AG09309 (cell line): ENCODE results near the gene FAM50A.
A peak's percentile ranks its signal among the peaks of the same experiment; 100 is the strongest.

ENCODE experiments used
- DNase-seq: peaks from one replicate; pipeline ENCODE4 v3.0.0-alpha.2; 2010; ENCODE audit warnings: low read depth
- H3K4me3 ChIP-seq: 2 replicates; pipeline ENCODE4 v1.5.1; 2011; ENCODE audit warnings: mild to moderate bottlenecking, low read depth, low read length, moderate library complexity; ENCODE audit not compliant: control insufficient read depth
- TF ChIP-seq, protein P1 (sequence below): IDR thresholded peaks from 2 replicates; pipeline ENCODE4 v1.5.1; 2011; ENCODE audit warnings: mild to moderate bottlenecking, low read depth, low read length, inconsistent platforms; ENCODE audit not compliant: insufficient read depth, control insufficient read depth; ENCODE audit errors: missing control alignments

FAM50A gene

DNA sequence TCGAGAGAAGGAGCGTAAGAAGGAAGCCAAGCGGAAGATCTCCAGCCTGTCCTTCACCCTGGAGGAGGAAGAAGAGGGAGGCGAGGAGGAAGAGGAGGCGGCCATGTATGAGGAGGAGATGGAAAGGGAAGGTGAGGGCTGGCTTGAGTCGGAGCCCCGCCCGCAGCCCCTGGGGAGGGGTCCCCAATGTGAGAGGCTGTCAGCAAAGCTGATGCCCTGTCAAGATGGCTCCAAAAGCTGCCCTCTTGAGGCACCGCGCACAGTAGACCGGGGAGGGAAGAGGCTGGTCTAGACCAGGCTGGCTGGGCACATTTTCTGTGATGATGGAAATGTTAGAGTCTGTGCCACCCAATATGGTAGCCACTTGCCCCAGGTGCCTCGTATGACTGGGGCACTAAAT lies 2.5 kb downstream of the FAM50A start:
- TF ChIP-seq, protein P1, sequence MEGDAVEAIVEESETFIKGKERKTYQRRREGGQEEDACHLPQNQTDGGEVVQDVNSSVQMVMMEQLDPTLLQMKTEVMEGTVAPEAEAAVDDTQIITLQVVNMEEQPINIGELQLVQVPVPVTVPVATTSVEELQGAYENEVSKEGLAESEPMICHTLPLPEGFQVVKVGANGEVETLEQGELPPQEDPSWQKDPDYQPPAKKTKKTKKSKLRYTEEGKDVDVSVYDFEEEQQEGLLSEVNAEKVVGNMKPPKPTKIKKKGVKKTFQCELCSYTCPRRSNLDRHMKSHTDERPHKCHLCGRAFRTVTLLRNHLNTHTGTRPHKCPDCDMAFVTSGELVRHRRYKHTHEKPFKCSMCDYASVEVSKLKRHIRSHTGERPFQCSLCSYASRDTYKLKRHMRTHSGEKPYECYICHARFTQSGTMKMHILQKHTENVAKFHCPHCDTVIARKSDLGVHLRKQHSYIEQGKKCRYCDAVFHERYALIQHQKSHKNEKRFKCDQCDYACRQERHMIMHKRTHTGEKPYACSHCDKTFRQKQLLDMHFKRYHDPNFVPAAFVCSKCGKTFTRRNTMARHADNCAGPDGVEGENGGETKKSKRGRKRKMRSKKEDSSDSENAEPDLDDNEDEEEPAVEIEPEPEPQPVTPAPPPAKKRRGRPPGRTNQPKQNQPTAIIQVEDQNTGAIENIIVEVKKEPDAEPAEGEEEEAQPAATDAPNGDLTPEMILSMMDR: no peak
- no peak for DNase-seq
- H3K4me3 ChIP-seq: no peak overlapping the region

DNA sequence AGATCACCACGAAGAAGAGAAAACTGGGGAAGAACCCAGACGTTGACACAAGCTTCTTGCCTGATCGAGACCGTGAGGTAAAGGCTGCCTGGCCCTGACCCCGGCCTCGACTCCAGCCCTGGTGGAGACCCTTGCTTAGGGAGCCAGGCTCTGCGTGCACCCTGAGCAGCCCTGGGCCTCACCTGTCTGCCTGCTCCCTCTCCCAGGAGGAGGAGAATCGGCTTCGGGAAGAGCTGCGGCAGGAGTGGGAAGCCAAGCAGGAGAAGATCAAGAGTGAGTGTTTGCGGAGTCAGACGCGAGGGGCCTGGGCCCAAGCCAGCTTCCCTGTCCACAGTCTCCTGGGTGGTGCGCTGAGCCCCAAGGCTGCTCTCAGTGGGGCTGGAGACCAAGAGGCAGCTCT lies 4.5 kb downstream of the FAM50A start:
- DNase-seq: no peak
- TF ChIP-seq, protein P1: no peak
- no peak overlapping the region for H3K4me3 ChIP-seq

DNA sequence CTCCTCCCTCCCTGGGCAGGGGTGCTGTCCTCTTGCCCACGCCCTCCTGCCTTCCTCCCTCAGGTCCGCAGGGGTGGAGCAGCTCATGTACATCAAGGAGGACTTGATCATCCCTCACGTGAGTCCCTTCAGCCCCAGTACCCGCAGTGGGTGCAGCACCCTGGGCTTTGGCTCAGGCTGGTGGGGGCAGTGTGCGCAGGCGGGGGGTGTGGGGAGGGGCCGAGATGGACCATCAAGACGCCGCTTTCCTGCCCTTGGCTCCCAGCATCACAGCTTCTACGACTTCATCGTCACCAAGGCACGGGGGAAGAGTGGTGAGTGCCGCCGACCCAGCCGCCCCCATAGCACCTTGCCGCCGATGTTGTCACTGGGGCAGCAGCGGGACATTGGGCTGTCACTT lies 5.7 kb downstream of the FAM50A start:
- no peak overlapping the region for H3K4me3 ChIP-seq
- TF ChIP-seq, protein P1: no peak
- no peak for DNase-seq

DNA sequence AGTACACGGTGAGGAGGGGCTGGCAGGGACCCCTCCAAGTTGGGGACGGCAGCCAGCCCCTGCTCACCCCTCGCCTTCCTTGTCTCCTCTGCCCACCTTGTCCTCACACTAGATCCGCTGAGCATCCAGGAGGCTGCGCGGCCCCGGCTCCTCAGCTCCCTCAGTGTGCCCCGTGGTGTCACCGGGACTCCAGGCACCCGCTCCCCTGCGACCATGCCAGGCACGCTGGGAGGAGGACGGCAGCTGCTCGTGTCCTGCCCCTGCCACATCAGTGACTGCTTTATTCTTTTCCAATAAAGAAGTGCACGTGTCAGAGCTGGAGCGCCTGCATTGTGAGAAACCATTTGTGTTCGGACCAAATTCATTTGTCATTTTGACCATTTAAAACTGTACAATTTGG lies 6.4 kb downstream of the FAM50A start:
- no peak for DNase-seq
- TF ChIP-seq, protein P1: no peak
- H3K4me3 ChIP-seq: no peak overlapping the region

DNA sequence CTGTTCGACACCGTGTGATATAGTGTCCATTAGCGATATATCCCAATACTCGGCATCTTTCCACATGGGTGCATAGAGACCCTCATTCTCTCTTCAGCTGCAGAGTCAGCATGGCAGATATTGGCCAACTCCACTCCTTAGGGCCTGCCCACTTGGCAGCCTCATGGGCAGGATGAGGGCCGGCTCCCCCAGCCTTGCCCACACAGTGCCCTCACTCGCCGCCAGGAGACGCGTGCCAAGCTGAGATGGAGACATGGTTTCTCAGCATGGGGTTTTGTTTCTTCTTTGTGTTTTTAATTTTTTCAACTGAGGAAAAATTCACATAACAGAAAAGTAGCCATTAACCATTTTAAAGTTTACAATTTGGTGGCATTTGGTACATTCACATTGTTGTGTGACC lies 8.9 kb downstream of the FAM50A start:
- TF ChIP-seq, protein P1: no peak
- no peak overlapping the region for H3K4me3 ChIP-seq
- no peak for DNase-seq

DNA sequence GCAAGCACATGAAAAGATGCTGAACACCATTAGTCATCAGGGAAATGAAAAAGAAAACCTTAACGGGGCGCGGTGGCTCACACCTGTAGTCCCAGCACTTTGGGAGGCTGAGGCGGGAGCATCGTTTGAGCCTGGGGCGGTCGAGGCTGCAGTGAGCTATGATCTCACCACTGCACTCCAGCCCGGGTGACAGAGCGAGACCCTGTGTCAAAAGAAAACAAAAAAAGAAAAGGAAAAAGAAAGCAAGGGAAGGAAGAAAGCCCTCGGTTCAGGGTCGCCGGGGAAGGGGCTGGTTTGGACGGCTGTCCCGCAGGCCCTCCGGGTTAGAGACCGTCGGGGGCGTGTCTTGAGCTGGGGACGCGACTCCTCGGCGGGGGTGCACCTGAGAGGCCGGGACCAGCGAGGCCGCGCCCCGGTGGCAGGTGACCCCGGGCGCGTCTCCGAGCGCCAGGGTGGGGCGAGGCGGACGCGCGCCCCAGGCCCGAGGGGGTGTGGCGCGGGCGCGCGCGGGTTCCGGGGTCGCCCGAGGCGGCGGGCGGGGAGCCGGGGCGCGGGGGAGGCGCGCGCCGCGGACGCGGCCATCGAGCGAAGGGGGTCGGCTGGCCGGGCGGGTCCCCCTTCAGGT lies 13.7 kb downstream of the FAM50A start:
- DNase-seq: no peak
- TF ChIP-seq, protein P1: no peak
- H3K4me3 ChIP-seq: peak overlapping the region; percentile 52
